WTC11 (cell line): ENCODE results near the gene VLDLR. TPM values are rescaled to one million over a fixed set of nuclear protein-coding genes. Genes with fewer than 3 reads are reported as not detected.

Source experiments
- ATAC-seq: fragments of 200-7000 bp; cut with Tn5 transposase; 2 replicates; pipeline ENCODE4 v1.10.0; 2021; ENCODE audit warnings: mild to moderate bottlenecking, moderate library complexity
- CTCF ChIA-PET: fragments of 300-600 bp; sonication (Branson Sonifier 250); formaldehyde crosslinking; loops from one replicate; lab custom pipeline; 2021; ENCODE audit warnings: antibody characterized with exemption; lab: Charles Lee
- POLR2A ChIA-PET: fragments of 350-600 bp; sonication (Branson Sonifier 250); formaldehyde crosslinking; loops from one replicate; lab custom pipeline; 2021; ENCODE audit warnings: antibody characterized with exemption; lab: Charles Lee
- DNase-seq: peaks from one replicate; pipeline ENCODE4 v3.0.0; 2021; ENCODE audit warnings: low spot score
- H3K27ac Mint-ChIP-seq: 2 replicates; pipeline ENCODE4 v1.8.0; 2021; ENCODE audit warnings: mixed read lengths
- H3K27me3 Mint-ChIP-seq: 2 replicates; pipeline ENCODE4 v1.8.0; 2021; ENCODE audit warnings: low read depth, mild to moderate bottlenecking, moderate library complexity, mixed read lengths
- H3K36me3 Mint-ChIP-seq: 2 replicates; pipeline ENCODE4 v1.8.0; 2021; ENCODE audit warnings: mixed read lengths
- H3K4me1 Mint-ChIP-seq: 2 replicates; pipeline ENCODE4 v1.8.0; 2022; ENCODE audit warnings: mixed read lengths
- H3K4me3 Mint-ChIP-seq: 2 replicates; pipeline ENCODE4 v1.8.0; 2021; ENCODE audit warnings: mild to moderate bottlenecking, moderate library complexity, mixed read lengths
- H3K9me3 Mint-ChIP-seq: 2 replicates; pipeline ENCODE4 v1.8.0; 2021; ENCODE audit warnings: mixed read lengths
- E2F1 ChIP-seq: sonication (generic); formaldehyde crosslinking; IDR thresholded peaks from 2 replicates; pipeline ENCODE4 v1.8.0; 2022; ENCODE audit warnings: mild to moderate bottlenecking, missing genetic modification reagents
- ELF4 ChIP-seq: sonication (generic); formaldehyde crosslinking; IDR thresholded peaks from 2 replicates; pipeline ENCODE4 v1.8.1; 2022; ENCODE audit warnings: low read depth, mild to moderate bottlenecking, moderate library complexity, missing genetic modification reagents
- GABPB1 ChIP-seq: sonication (generic); formaldehyde crosslinking; IDR thresholded peaks from 2 replicates; pipeline ENCODE4 v1.8.1; 2023; ENCODE audit warnings: mild to moderate bottlenecking, missing genetic modification reagents
- GRHL2 ChIP-seq: fragments of 250-450 bp; sonication (Bioruptor Pico); IDR thresholded peaks from 2 replicates; pipeline ENCODE4 v1.8.0; 2022; ENCODE audit warnings: mild to moderate bottlenecking, moderate library complexity; ENCODE audit not compliant: insufficient replicate concordance, severe bottlenecking
- GTF2I ChIP-seq: fragments of 250-450 bp; sonication (Bioruptor Pico); conservative IDR thresholded peaks from 2 replicates; pipeline ENCODE4 v1.4.0; 2021; ENCODE audit warnings: mild to moderate bottlenecking
- HMGXB4 ChIP-seq: sonication (generic); formaldehyde crosslinking; IDR thresholded peaks from 2 replicates; pipeline ENCODE4 v1.8.1; 2023; ENCODE audit warnings: mild to moderate bottlenecking, moderate library complexity, missing genetic modification reagents
- JAZF1 ChIP-seq: fragments of 250-450 bp; sonication (Bioruptor Pico); IDR thresholded peaks from 2 replicates; pipeline ENCODE4 v1.9.0; 2021; ENCODE audit warnings: moderate library complexity, mild to moderate bottlenecking, inconsistent platforms
- NFE2L1 ChIP-seq: sonication (generic); formaldehyde crosslinking; IDR thresholded peaks from 2 replicates; pipeline ENCODE4 v1.8.1; 2023; ENCODE audit warnings: missing genetic modification reagents
- NFYB ChIP-seq: sonication (generic); formaldehyde crosslinking; conservative IDR thresholded peaks from 2 replicates; pipeline ENCODE4 v1.8.0; 2022; ENCODE audit warnings: low read depth, missing genetic modification reagents
- SMAD4 ChIP-seq: sonication (generic); formaldehyde crosslinking; IDR thresholded peaks from 2 replicates; pipeline ENCODE4 v1.8.0; 2022; ENCODE audit warnings: mild to moderate bottlenecking, missing genetic modification reagents
- TEAD4 ChIP-seq: sonication (generic); formaldehyde crosslinking; IDR thresholded peaks from 2 replicates; pipeline ENCODE4 v1.8.0; 2022; ENCODE audit warnings: mild to moderate bottlenecking, missing genetic modification reagents
- ZNF671 ChIP-seq: fragments of 250-450 bp; sonication (Bioruptor Pico); IDR thresholded peaks from 2 replicates; pipeline ENCODE4 v1.8.0; 2021; ENCODE audit warnings: mild to moderate bottlenecking
- total RNA-seq: library from RNA; stranded (reverse); gene quantifications from 3 replicates; pipeline ENCODE4 v1.2.3, GENCODE V29; 2021
- TF ChIP-seq, protein P1 (sequence below): sonication (generic); formaldehyde crosslinking; IDR thresholded peaks from 2 replicates; pipeline ENCODE4 v1.8.1; 2022; ENCODE audit warnings: mild to moderate bottlenecking, missing genetic modification reagents, moderate library complexity, borderline replicate concordance
- TF ChIP-seq, protein P2 (sequence below): sonication (generic); formaldehyde crosslinking; IDR thresholded peaks from 2 replicates; pipeline ENCODE4 v1.8.1; 2023; ENCODE audit warnings: mild to moderate bottlenecking, missing genetic modification reagents
- TF ChIP-seq, protein P3 (sequence below): fragments of 250-450 bp; sonication (Bioruptor Pico); IDR thresholded peaks from 2 replicates; pipeline ENCODE4 v1.9.0; 2021; ENCODE audit warnings: moderate library complexity, mild to moderate bottlenecking, inconsistent platforms, borderline replicate concordance
- TF ChIP-seq, protein P4 (sequence below): sonication (generic); formaldehyde crosslinking; IDR thresholded peaks from 2 replicates; pipeline ENCODE4 v1.8.0; 2022; ENCODE audit warnings: missing genetic modification reagents
- TF ChIP-seq, protein P5 (sequence below): sonication (generic); formaldehyde crosslinking; IDR thresholded peaks from 2 replicates; pipeline ENCODE4 v1.8.1; 2023; ENCODE audit warnings: mild to moderate bottlenecking, missing genetic modification reagents

VLDLR gene
- total RNA-seq, 1 experiment from 2014 or later: 40.8 TPM

- H3K4me3 Mint-ChIP-seq: no peak overlapping the region
- ChIA-PET CTCF (no interaction called here), POLR2A (no interaction called here)
Observed at GRCh38 chr9:2688636-2689035, 67.0 kb downstream of the VLDLR start.

DNA sequence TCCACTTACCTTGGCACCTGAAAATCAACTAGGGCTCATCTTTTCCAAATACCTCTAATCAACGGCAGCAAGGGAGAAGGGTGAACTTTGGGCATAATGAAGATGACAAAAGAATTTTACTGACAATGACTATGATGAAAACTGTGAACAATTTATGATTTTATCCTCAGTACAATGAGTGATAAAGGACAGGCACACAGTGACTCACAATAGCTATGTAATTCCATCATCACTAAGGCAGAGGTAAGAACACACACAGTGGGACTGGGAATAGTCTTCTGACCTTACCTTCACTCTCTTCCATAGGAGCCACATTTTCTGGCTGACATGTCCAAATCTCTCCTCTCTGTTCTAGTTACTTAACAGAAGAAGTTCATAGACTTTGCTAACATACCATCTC lies 69.6 kb downstream of the VLDLR start:
- Mint-ChIP-seq H3K36me3 (no peaks in the 10 kb centered on the region), H3K9me3 (no peaks in the 10 kb centered on the region), H3K4me3 (no peak overlapping the region), H3K4me1 (peaks cover 4% of the 10 kb centered on the region), H3K27ac (no peak overlapping the region), H3K27me3 (no peaks in the 10 kb centered on the region)
- ChIA-PET CTCF (no interaction called here), POLR2A (no interaction called here)
- DNase-seq (no peak), ATAC-seq (no peak)
- no peak for TF ChIP-seq ELF4 (CRISPR knock-in tag)
- TF ChIP-seq, protein P1, sequence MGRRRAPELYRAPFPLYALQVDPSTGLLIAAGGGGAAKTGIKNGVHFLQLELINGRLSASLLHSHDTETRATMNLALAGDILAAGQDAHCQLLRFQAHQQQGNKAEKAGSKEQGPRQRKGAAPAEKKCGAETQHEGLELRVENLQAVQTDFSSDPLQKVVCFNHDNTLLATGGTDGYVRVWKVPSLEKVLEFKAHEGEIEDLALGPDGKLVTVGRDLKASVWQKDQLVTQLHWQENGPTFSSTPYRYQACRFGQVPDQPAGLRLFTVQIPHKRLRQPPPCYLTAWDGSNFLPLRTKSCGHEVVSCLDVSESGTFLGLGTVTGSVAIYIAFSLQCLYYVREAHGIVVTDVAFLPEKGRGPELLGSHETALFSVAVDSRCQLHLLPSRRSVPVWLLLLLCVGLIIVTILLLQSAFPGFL (CRISPR knock-in tag): no peak
- TF ChIP-seq, protein P2, sequence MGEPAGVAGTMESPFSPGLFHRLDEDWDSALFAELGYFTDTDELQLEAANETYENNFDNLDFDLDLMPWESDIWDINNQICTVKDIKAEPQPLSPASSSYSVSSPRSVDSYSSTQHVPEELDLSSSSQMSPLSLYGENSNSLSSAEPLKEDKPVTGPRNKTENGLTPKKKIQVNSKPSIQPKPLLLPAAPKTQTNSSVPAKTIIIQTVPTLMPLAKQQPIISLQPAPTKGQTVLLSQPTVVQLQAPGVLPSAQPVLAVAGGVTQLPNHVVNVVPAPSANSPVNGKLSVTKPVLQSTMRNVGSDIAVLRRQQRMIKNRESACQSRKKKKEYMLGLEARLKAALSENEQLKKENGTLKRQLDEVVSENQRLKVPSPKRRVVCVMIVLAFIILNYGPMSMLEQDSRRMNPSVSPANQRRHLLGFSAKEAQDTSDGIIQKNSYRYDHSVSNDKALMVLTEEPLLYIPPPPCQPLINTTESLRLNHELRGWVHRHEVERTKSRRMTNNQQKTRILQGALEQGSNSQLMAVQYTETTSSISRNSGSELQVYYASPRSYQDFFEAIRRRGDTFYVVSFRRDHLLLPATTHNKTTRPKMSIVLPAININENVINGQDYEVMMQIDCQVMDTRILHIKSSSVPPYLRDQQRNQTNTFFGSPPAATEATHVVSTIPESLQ (CRISPR knock-in tag): no peak
- TF ChIP-seq NFE2L1 (CRISPR knock-in tag): no peak
- TF ChIP-seq SMAD4 (CRISPR knock-in tag): no peak

More at GRCh38 chr9:2688636-2689035, 67.0 kb downstream of the VLDLR start:
- H3K9me3 Mint-ChIP-seq: no peaks in the 10 kb centered on the region
- ATAC-seq (no peak), DNase-seq (no peak)
- H3K27ac Mint-ChIP-seq: no peak overlapping the region
- TF ChIP-seq TEAD4 (CRISPR knock-in tag) (no peak), E2F1 (CRISPR knock-in tag) (no peak), JAZF1 (CRISPR knock-in tag) (no peak), ZNF671 (no peak), HMGXB4 (CRISPR knock-in tag) (no peak), GABPB1 (CRISPR knock-in tag) (no peak), NFYB (CRISPR knock-in tag) (no peak), GTF2I (CRISPR knock-in tag) (no peak), GRHL2 (no peak)
- TF ChIP-seq, protein P3, sequence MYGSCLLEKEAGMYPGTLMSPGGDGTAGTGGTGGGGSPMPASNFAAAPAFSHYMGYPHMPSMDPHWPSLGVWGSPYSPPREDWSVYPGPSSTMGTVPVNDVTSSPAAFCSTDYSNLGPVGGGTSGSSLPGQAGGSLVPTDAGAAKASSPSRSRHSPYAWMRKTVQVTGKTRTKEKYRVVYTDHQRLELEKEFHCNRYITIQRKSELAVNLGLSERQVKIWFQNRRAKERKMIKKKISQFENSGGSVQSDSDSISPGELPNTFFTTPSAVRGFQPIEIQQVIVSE (CRISPR knock-in tag): no peak
- TF ChIP-seq, protein P4, sequence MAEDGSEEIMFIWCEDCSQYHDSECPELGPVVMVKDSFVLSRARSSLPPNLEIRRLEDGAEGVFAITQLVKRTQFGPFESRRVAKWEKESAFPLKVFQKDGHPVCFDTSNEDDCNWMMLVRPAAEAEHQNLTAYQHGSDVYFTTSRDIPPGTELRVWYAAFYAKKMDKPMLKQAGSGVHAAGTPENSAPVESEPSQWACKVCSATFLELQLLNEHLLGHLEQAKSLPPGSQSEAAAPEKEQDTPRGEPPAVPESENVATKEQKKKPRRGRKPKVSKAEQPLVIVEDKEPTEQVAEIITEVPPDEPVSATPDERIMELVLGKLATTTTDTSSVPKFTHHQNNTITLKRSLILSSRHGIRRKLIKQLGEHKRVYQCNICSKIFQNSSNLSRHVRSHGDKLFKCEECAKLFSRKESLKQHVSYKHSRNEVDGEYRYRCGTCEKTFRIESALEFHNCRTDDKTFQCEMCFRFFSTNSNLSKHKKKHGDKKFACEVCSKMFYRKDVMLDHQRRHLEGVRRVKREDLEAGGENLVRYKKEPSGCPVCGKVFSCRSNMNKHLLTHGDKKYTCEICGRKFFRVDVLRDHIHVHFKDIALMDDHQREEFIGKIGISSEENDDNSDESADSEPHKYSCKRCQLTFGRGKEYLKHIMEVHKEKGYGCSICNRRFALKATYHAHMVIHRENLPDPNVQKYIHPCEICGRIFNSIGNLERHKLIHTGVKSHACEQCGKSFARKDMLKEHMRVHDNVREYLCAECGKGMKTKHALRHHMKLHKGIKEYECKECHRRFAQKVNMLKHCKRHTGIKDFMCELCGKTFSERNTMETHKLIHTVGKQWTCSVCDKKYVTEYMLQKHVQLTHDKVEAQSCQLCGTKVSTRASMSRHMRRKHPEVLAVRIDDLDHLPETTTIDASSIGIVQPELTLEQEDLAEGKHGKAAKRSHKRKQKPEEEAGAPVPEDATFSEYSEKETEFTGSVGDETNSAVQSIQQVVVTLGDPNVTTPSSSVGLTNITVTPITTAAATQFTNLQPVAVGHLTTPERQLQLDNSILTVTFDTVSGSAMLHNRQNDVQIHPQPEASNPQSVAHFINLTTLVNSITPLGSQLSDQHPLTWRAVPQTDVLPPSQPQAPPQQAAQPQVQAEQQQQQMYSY (CRISPR knock-in tag): no peak
- TF ChIP-seq, protein P5, sequence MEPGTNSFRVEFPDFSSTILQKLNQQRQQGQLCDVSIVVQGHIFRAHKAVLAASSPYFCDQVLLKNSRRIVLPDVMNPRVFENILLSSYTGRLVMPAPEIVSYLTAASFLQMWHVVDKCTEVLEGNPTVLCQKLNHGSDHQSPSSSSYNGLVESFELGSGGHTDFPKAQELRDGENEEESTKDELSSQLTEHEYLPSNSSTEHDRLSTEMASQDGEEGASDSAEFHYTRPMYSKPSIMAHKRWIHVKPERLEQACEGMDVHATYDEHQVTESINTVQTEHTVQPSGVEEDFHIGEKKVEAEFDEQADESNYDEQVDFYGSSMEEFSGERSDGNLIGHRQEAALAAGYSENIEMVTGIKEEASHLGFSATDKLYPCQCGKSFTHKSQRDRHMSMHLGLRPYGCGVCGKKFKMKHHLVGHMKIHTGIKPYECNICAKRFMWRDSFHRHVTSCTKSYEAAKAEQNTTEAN (CRISPR knock-in tag): no peak
- no peaks in the 10 kb centered on the region for H3K27me3 Mint-ChIP-seq
- peaks cover 4% of the 10 kb centered on the region for H3K4me1 Mint-ChIP-seq
- H3K36me3 Mint-ChIP-seq: no peaks in the 10 kb centered on the region
